Measurements from ENCODE around the gene INTS6. TPM values are rescaled to one million over a fixed set of nuclear protein-coding genes. Genes with fewer than 3 reads are reported as not detected.

Gene INTS6
- total RNA-seq, 1 experiment from 2014 or later, result 27.2 TPM

- no peaks in the 10 kb centered on the region for H3K36me3 Mint-ChIP-seq
- ATAC-seq, result no peak
- DNase-seq (ENCODE audit: low spot score), result no peak
- TF ChIP-seq SOX15 (CRISPR knock-in tag; IDR thresholded peaks at IDR 0.05) (no peak), HMGA2 (CRISPR knock-in tag; IDR thresholded peaks at IDR 0.05) (no peak), PRDM15 (CRISPR knock-in tag; IDR thresholded peaks at IDR 0.05) (no peak)
- no peak overlapping the region for H3K27ac Mint-ChIP-seq
- POLR2A ChIA-PET, result interaction anchor here (2.0 kb wide), 1 partner anchor 24 kb away, joined by 9 read pairs; the partner anchor contains the start of gene INTS6
- H3K27me3 Mint-ChIP-seq (ENCODE audit: low read depth), result no peaks in the 10 kb centered on the region
- H3K4me3 Mint-ChIP-seq, result no peak overlapping the region
- peaks cover 5% of the 10 kb centered on the region for H3K9me3 Mint-ChIP-seq
- no peaks in the 10 kb centered on the region for H3K4me1 Mint-ChIP-seq
- CTCF ChIA-PET, result interaction anchor here (3.0 kb wide), 1 partner anchor 290 kb away, joined by 13 read pairs; no protein-coding TSS in a partner anchor
These were observed 25.0 kb upstream of the INTS6 start for GRCh38 chr13:51477653-51478324.

DNA sequence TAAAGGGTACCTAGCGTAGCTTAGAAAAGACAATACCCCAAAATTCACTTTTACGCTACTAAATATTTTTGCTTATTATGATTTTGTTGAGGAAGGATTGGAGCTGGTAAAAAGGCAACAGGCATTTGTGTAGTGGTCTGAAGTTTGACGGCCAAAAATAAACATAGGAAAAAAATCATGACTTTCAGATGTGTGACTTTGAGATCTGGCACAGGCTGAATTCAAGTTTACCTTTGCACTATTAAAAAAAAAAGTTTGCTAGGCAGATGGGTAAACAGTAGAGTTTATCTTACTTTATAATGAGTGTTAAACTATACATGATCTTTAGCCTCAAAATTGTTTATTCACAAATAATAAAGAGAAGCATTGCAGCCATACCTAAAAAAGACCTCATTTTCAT, 24.3 kb upstream of the INTS6 start:
- POLR2A ChIA-PET, result interaction anchor here (2.0 kb wide), 1 partner anchor 24 kb away, joined by 9 read pairs; the partner anchor contains the start of gene INTS6
- TF ChIP-seq ZMAT4 (CRISPR knock-in tag; IDR thresholded peaks at IDR 0.05) (no peak), NR2C2 (CRISPR knock-in tag; IDR thresholded peaks at IDR 0.05) (no peak), E2F4 (CRISPR knock-in tag; IDR thresholded peaks at IDR 0.05; ENCODE audit: borderline replicate concordance, low read depth) (no peak), ZNF121 (CRISPR knock-in tag; IDR thresholded peaks at IDR 0.05) (no peak), NFE2L1 (CRISPR knock-in tag; IDR thresholded peaks at IDR 0.05) (no peak), ATF3 (CRISPR knock-in tag; conservative IDR thresholded peaks at IDR 0.05) (no peak), ZBTB43 (CRISPR knock-in tag; IDR thresholded peaks at IDR 0.05) (no peak), SMAD3 (CRISPR knock-in tag; IDR thresholded peaks at IDR 0.05; ENCODE audit: borderline replicate concordance) (no peak), SMAD4 (CRISPR knock-in tag; IDR thresholded peaks at IDR 0.05) (no peak), GTF2I (CRISPR knock-in tag; conservative IDR thresholded peaks at IDR 0.05) (no peak)
- TF ChIP-seq, protein P1, sequence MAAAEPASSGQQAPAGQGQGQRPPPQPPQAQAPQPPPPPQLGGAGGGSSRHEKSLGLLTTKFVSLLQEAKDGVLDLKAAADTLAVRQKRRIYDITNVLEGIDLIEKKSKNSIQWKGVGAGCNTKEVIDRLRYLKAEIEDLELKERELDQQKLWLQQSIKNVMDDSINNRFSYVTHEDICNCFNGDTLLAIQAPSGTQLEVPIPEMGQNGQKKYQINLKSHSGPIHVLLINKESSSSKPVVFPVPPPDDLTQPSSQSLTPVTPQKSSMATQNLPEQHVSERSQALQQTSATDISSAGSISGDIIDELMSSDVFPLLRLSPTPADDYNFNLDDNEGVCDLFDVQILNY (CRISPR knock-in tag; IDR thresholded peaks at IDR 0.05), result no peak
- TF ChIP-seq, protein P2, sequence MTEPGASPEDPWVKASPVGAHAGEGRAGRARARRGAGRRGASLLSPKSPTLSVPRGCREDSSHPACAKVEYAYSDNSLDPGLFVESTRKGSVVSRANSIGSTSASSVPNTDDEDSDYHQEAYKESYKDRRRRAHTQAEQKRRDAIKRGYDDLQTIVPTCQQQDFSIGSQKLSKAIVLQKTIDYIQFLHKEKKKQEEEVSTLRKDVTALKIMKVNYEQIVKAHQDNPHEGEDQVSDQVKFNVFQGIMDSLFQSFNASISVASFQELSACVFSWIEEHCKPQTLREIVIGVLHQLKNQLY (CRISPR knock-in tag; IDR thresholded peaks at IDR 0.05), result no peak
- TF ChIP-seq, protein P3, sequence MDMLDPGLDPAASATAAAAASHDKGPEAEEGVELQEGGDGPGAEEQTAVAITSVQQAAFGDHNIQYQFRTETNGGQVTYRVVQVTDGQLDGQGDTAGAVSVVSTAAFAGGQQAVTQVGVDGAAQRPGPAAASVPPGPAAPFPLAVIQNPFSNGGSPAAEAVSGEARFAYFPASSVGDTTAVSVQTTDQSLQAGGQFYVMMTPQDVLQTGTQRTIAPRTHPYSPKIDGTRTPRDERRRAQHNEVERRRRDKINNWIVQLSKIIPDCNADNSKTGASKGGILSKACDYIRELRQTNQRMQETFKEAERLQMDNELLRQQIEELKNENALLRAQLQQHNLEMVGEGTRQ (CRISPR knock-in tag; IDR thresholded peaks at IDR 0.05), result no peak
- TF ChIP-seq, protein P4, sequence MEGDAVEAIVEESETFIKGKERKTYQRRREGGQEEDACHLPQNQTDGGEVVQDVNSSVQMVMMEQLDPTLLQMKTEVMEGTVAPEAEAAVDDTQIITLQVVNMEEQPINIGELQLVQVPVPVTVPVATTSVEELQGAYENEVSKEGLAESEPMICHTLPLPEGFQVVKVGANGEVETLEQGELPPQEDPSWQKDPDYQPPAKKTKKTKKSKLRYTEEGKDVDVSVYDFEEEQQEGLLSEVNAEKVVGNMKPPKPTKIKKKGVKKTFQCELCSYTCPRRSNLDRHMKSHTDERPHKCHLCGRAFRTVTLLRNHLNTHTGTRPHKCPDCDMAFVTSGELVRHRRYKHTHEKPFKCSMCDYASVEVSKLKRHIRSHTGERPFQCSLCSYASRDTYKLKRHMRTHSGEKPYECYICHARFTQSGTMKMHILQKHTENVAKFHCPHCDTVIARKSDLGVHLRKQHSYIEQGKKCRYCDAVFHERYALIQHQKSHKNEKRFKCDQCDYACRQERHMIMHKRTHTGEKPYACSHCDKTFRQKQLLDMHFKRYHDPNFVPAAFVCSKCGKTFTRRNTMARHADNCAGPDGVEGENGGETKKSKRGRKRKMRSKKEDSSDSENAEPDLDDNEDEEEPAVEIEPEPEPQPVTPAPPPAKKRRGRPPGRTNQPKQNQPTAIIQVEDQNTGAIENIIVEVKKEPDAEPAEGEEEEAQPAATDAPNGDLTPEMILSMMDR (IDR thresholded peaks at IDR 0.05), result no peak

More for the DNA sequence above, 24.3 kb upstream of the INTS6 start:
- Mint-ChIP-seq H3K27me3 (ENCODE audit: low read depth) (no peaks in the 10 kb centered on the region), H3K36me3 (no peaks in the 10 kb centered on the region), H3K27ac (no peak overlapping the region), H3K9me3 (no peaks in the 10 kb centered on the region), H3K4me3 (no peak overlapping the region), H3K4me1 (no peaks in the 10 kb centered on the region)
- no peak for DNase-seq (ENCODE audit: low spot score)
- no peak for ATAC-seq
- CTCF ChIA-PET, result interaction anchor here (3.0 kb wide), 1 partner anchor 291 kb away, joined by 13 read pairs; no protein-coding TSS in a partner anchor
